Mesothelial cell of epicardium (in vitro differentiated cells): ENCODE results near the gene C12orf57. TPM values are rescaled to one million over a fixed set of nuclear protein-coding genes. Genes with fewer than 3 reads are reported as not detected.
A peak's percentile ranks its signal among the peaks of the same experiment; 100 is the strongest.

Experiments used
- DNase-seq, 2 experiments: peaks; one replicate each; pipeline ENCODE4 v3.0.0; 2021; ENCODE audit warnings: low spot score in 2 of 2; ENCODE audit not compliant: unreplicated experiment in 2 of 2
- H3K27ac Mint-ChIP-seq: 2 replicates; pipeline ENCODE4 v1.8.0; 2021; ENCODE audit warnings: mixed read lengths
- H3K27me3 Mint-ChIP-seq: 2 replicates; pipeline ENCODE4 v1.8.0; 2021; ENCODE audit warnings: low read depth, mixed read lengths
- H3K36me3 Mint-ChIP-seq: 2 replicates; pipeline ENCODE4 v1.8.0; 2021; ENCODE audit warnings: mixed read lengths
- H3K4me1 Mint-ChIP-seq: 2 replicates; pipeline ENCODE4 v1.8.0; 2021; ENCODE audit warnings: mixed read lengths
- H3K4me3 Mint-ChIP-seq: 2 replicates; pipeline ENCODE4 v1.8.0; 2021; ENCODE audit warnings: mild to moderate bottlenecking, moderate library complexity, mixed read lengths
- H3K9me3 Mint-ChIP-seq: 2 replicates; pipeline ENCODE4 v1.8.0; 2021; ENCODE audit warnings: mixed read lengths
- total RNA-seq: library from RNA; stranded (reverse); gene quantifications from 3 replicates; pipeline ENCODE4 v1.2.1, GENCODE V29; 2021
- TF ChIP-seq, protein P1 (sequence below): fragments of 200-600 bp; sonication (generic); IDR thresholded peaks from one replicate; pipeline ENCODE4 v1.5.0; 2021; ENCODE audit warnings: antibody characterized with exemption; ENCODE audit not compliant: unreplicated experiment

The C12orf57 gene
- total RNA-seq, 1 donor from 2014 or later, result 203 TPM

DNA sequence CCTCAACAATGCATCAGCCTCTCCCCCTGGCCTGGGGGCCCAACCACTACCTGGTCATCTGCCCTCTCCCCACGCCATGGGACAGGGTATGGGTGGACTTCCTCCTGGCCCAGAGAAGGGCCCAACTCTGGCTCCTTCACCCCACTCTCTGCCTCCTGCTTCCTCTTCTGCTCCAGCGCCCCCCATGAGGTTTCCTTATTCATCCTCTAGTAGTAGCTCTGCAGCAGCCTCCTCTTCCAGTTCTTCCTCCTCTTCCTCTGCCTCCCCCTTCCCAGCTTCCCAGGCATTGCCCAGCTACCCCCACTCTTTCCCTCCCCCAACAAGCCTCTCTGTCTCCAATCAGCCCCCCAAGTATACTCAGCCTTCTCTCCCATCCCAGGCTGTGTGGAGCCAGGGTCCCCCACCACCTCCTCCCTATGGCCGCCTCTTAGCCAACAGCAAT, 7.6 kb upstream of the C12orf57 start:
- Mint-ChIP-seq H3K36me3 (peaks cover 19% of the 10 kb centered on the region), H3K9me3 (no peaks in the 10 kb centered on the region), H3K4me1 (peaks cover 44% of the 10 kb centered on the region), H3K27ac (peak overlapping the region; percentile 86), H3K4me3 (peak overlapping the region; percentile 55), H3K27me3 (no peaks in the 10 kb centered on the region)
- TF ChIP-seq, protein P1, sequence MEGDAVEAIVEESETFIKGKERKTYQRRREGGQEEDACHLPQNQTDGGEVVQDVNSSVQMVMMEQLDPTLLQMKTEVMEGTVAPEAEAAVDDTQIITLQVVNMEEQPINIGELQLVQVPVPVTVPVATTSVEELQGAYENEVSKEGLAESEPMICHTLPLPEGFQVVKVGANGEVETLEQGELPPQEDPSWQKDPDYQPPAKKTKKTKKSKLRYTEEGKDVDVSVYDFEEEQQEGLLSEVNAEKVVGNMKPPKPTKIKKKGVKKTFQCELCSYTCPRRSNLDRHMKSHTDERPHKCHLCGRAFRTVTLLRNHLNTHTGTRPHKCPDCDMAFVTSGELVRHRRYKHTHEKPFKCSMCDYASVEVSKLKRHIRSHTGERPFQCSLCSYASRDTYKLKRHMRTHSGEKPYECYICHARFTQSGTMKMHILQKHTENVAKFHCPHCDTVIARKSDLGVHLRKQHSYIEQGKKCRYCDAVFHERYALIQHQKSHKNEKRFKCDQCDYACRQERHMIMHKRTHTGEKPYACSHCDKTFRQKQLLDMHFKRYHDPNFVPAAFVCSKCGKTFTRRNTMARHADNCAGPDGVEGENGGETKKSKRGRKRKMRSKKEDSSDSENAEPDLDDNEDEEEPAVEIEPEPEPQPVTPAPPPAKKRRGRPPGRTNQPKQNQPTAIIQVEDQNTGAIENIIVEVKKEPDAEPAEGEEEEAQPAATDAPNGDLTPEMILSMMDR, result no peak
- DNase-seq, result no peak

DNA sequence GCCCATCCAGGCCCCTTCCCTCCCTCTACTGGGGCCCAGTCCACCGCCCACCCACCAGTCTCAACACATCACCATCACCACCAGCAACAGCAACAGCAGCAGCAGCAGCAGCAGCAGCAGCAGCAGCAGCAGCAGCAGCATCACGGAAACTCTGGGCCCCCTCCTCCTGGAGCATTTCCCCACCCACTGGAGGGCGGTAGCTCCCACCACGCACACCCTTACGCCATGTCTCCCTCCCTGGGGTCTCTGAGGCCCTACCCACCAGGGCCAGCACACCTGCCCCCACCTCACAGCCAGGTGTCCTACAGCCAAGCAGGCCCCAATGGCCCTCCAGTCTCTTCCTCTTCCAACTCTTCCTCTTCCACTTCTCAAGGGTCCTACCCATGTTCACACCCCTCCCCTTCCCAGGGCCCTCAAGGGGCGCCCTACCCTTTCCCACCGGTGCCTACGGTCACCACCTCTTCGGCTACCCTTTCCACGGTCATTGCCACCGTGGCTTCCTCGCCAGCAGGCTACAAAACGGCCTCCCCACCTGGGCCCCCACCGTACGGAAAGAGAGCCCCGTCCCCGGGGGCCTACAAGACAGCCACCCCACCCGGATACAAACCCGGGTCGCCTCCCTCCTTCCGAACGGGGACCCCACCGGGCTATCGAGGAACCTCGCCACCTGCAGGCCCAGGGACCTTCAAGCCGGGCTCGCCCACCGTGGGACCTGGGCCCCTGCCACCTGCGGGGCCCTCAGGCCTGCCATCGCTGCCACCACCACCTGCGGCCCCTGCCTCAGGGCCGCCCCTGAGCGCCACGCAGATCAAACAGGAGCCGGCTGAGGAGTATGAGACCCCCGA, 7.0 kb upstream of the C12orf57 start:
- TF ChIP-seq, protein P1, result no peak
- Mint-ChIP-seq H3K4me3 (peak overlapping the region; percentile 73), H3K4me1 (peaks cover 43% of the 10 kb centered on the region), H3K27ac (peak overlapping the region; percentile 86), H3K36me3 (peaks cover 23% of the 10 kb centered on the region), H3K27me3 (no peaks in the 10 kb centered on the region), H3K9me3 (no peaks in the 10 kb centered on the region)
- no peak for DNase-seq

DNA sequence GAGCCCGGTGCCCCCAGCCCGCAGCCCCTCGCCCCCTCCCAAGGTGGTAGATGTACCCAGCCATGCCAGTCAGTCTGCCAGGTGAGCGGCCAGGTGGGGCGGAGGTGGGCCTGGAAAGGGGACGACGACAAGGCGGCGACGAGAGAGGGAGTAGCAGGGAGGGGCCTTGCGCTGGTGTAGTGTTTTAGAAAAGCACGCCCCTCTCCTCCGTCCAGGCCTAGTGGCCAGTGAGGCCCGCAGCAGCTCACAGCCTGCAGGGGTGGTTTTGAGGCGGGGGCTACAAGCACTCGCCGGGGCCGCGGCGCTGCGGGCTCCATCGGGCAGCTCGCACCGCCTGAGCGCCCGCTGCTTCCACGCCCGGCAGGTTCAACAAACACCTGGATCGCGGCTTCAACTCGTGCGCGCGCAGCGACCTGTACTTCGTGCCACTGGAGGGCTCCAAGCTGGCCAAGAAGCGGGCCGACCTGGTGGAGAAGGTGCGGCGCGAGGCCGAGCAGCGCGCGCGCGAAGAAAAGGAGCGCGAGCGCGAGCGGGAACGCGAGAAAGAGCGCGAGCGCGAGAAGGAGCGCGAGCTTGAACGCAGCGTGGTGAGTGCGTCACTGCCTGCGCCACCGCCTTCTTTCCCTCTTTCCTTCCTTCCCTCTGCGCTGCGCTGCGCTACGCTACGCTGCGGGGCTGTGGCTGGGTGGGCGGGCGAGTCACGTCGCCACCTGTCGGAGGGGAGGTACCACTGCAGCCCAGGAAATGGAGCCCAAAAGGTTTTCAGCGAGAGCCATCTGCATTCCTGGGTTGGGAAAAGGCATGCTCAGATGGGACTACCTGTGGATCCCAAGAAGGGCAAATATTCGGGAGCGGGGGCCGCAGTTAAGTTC, 6.1 kb upstream of the C12orf57 start:
- TF ChIP-seq, protein P1, result peak; percentile 96
- peak; percentile 84 to 90 for DNase-seq
- peak overlapping the region; percentile 95 for H3K27ac Mint-ChIP-seq
- peaks cover 22% of the 10 kb centered on the region for H3K36me3 Mint-ChIP-seq
- no peaks in the 10 kb centered on the region for H3K27me3 Mint-ChIP-seq
- H3K4me3 Mint-ChIP-seq, result peak overlapping the region; percentile 73
- no peaks in the 10 kb centered on the region for H3K9me3 Mint-ChIP-seq
- H3K4me1 Mint-ChIP-seq, result peaks cover 36% of the 10 kb centered on the region

DNA sequence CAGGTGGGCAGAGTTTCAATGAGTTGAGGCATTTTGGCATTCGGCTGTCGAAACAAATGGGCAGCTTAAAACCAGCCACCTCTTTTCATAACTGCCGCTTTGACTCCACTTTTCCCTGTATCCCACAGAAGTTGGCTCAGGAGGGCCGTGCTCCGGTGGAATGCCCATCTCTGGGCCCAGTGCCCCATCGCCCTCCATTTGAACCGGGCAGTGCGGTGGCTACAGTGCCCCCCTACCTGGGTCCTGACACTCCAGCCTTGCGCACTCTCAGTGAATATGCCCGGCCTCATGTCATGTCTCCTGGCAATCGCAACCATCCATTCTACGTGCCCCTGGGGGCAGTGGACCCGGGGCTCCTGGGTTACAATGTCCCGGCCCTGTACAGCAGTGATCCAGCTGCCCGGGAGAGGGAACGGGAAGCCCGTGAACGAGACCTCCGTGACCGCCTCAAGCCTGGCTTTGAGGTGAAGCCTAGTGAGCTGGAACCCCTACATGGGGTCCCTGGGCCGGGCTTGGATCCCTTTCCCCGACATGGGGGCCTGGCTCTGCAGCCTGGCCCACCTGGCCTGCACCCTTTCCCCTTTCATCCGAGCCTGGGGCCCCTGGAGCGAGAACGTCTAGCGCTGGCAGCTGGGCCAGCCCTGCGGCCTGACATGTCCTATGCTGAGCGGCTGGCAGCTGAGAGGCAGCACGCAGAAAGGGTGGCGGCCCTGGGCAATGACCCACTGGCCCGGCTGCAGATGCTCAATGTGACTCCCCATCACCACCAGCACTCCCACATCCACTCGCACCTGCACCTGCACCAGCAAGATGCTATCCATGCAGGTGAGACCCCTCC, 5.2 kb upstream of the C12orf57 start:
- DNase-seq, result no peak
- Mint-ChIP-seq H3K9me3 (no peaks in the 10 kb centered on the region), H3K4me1 (peaks cover 33% of the 10 kb centered on the region), H3K27me3 (no peaks in the 10 kb centered on the region), H3K36me3 (peaks cover 20% of the 10 kb centered on the region), H3K4me3 (peak overlapping the region; percentile 73), H3K27ac (peak overlapping the region; percentile 95)
- TF ChIP-seq, protein P1, result peak; percentile 46

DNA sequence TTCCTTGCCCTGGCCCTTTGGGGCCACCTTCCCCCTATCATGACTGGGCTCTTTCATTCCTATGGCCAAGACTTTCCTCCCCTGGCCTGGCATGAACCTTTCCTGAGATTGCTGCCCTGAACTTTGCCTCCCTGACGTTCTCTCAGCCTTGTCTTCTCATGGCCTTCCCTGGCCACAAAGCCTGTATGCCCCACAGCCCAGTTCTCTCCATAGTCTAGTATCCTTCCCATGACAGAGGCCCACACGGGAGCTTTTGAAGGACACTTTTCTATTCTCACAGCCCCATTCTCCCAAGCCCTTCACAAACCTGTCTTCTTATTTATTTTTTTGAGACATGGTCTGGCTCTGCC, 4.7 kb upstream of the C12orf57 start:
- TF ChIP-seq, protein P1, result no peak
- Mint-ChIP-seq H3K27ac (peak overlapping the region; percentile 89), H3K27me3 (no peaks in the 10 kb centered on the region), H3K4me3 (peak overlapping the region; percentile 13), H3K4me1 (peaks cover 32% of the 10 kb centered on the region), H3K36me3 (peaks cover 16% of the 10 kb centered on the region), H3K9me3 (no peaks in the 10 kb centered on the region)
- DNase-seq, result no peak
